Neutrophil (primary cell): ENCODE results near the gene FIZ1.
A peak's percentile ranks its signal among the peaks of the same experiment; 100 is the strongest.

Source experiments
- H3K27ac ChIP-seq: fragments of 200-600 bp; sonication (generic); 2 replicates; pipeline ENCODE4 v1.5.1; 2016; ENCODE audit warnings: mild to moderate bottlenecking, moderate library complexity
- H3K27me3 ChIP-seq: fragments of 200-600 bp; sonication (generic); 2 replicates; pipeline ENCODE4 v1.6.0; 2016; ENCODE audit warnings: mild to moderate bottlenecking
- H3K36me3 ChIP-seq: fragments of 200-600 bp; sonication (generic); 2 replicates; pipeline ENCODE4 v1.5.1; 2017
- H3K4me1 ChIP-seq, 2 experiments: fragments of 200-600 bp in 1 of 2; sonication (generic) in 1 of 2; 1 replicate in 1 of 2; 2 replicates in 1 of 2; pipeline versions ENCODE4 v1.5.1 to v1.6.1; 2013 to 2016; ENCODE audit warnings: low read depth in 1 of 2, low read length in 1 of 2, mild to moderate bottlenecking in 1 of 2, moderate library complexity in 1 of 2; ENCODE audit not compliant: control insufficient read depth in 1 of 2, insufficient read depth in 1 of 2
- H3K4me3 ChIP-seq, 2 experiments: fragments of 200-600 bp in 1 of 2; sonication (generic) in 1 of 2; 1 replicate in 1 of 2; 2 replicates in 1 of 2; pipeline ENCODE4 v1.5.1; 2013 to 2016; ENCODE audit warnings: low read depth in 1 of 2, low read length in 1 of 2, mild to moderate bottlenecking in 1 of 2, moderate library complexity in 1 of 2
- H3K9me3 ChIP-seq: fragments of 200-600 bp; sonication (generic); 2 replicates; pipeline ENCODE4 v1.5.1; 2016
- CTCF ChIP-seq: fragments of 200-600 bp; sonication (generic); IDR thresholded peaks from 2 replicates; pipeline ENCODE4 v1.5.1; 2016; ENCODE audit warnings: antibody characterized with exemption

Gene FIZ1

GRCh38 chr19:55609326-55609725, 10.0 kb upstream of the FIZ1 start:
- peaks cover 79 to 81% of the 10 kb centered on the region in 2 experiments for H3K4me1 ChIP-seq
- H3K4me3 ChIP-seq, result peak overlapping the region in 1 of 2 experiments; percentile 6
- TF ChIP-seq CTCF, result no peak
- H3K36me3 ChIP-seq, result peaks cover 21% of the 10 kb centered on the region
- H3K27ac ChIP-seq, result peak overlapping the region; percentile 82
- H3K9me3 ChIP-seq, result no peaks in the 10 kb centered on the region
- no peaks in the 10 kb centered on the region for H3K27me3 ChIP-seq

GRCh38 chr19:55606817-55607216, 7.5 kb upstream of the FIZ1 start:
- H3K4me3 ChIP-seq, result peak overlapping the region; percentile 0 to 88
- no peak for TF ChIP-seq CTCF
- no peaks in the 10 kb centered on the region for H3K27me3 ChIP-seq
- H3K9me3 ChIP-seq, result no peaks in the 10 kb centered on the region
- H3K4me1 ChIP-seq, result peaks cover 75 to 80% of the 10 kb centered on the region in 2 experiments
- H3K27ac ChIP-seq, result peak overlapping the region; percentile 96
- H3K36me3 ChIP-seq, result peaks cover 20% of the 10 kb centered on the region

- no peak for TF ChIP-seq CTCF
- Histone ChIP-seq H3K4me3 (peak overlapping the region; percentile 88 to 92), H3K27ac (peak overlapping the region; percentile 96), H3K27me3 (no peaks in the 10 kb centered on the region), H3K9me3 (no peaks in the 10 kb centered on the region), H3K4me1 (peaks cover 75 to 77% of the 10 kb centered on the region in 2 experiments), H3K36me3 (peaks cover 20% of the 10 kb centered on the region)
Measured at GRCh38 chr19:55606471-55606787, 7.1 kb upstream of the FIZ1 start.

- Histone ChIP-seq H3K27me3 (no peaks in the 10 kb centered on the region), H3K27ac (peak within 1 kb of the TSS; percentile 96), H3K4me3 (peak within 1 kb of the TSS; percentile 88 to 92), H3K4me1 (peaks cover 75 to 77% of the 10 kb centered on the region in 2 experiments), H3K9me3 (no peaks in the 10 kb centered on the region), H3K36me3 (peaks cover 16% of the 10 kb centered on the region)
- peak; percentile 26 for TF ChIP-seq CTCF
Measured at GRCh38 chr19:55605637-55606470, 6.5 kb upstream of the FIZ1 start, which contains the start of gene ZNF865. Gene ZNF865 (plus strand): TSS chr19:55605647. CDS start chr19:55613619, 7,972 bp downstream.

- Histone ChIP-seq H3K27ac (peak overlapping the region; percentile 96), H3K4me3 (peak overlapping the region; percentile 88 to 92), H3K27me3 (no peaks in the 10 kb centered on the region), H3K36me3 (peaks cover 10% of the 10 kb centered on the region), H3K9me3 (no peaks in the 10 kb centered on the region), H3K4me1 (peaks cover 72 to 75% of the 10 kb centered on the region in 2 experiments)
- TF ChIP-seq CTCF, result peak; percentile 7
Measured at GRCh38 chr19:55605207-55605636, 5.9 kb upstream of the FIZ1 start.
